Endothelial cell of umbilical vein (primary cell): Measurements from ENCODE around the gene FARP2. TPM values are rescaled to one million over a fixed set of nuclear protein-coding genes. Genes with fewer than 3 reads are reported as not detected.

Experiments used
- BruUV-seq: library from RNA; stranded (reverse); fragments of 400-500 nt; replicated peaks from 2 replicates; lab custom pipeline; 2021; lab: Mats Ljungman, UMichigan
- CTCF ChIA-PET: fragments of 300-600, 350-600 bp; sonication (Branson Sonifier 250); formaldehyde crosslinking; loops from one replicate; lab custom pipeline; 2021; ENCODE audit warnings: antibody characterized with exemption, inconsistent platforms; lab: Charles Lee
- POLR2A ChIA-PET: fragments of 300-600, 350-600 bp; sonication (Branson Sonifier 250); formaldehyde crosslinking; loops from one replicate; lab custom pipeline; 2021; ENCODE audit warnings: antibody characterized with exemption, inconsistent platforms; lab: Charles Lee
- DNase-seq: peaks from one replicate; pipeline ENCODE4 v3.0.0-alpha.2; 2011; ENCODE audit warnings: low read depth, low spot score
- FAIRE-seq: peaks from 2 replicates; lab custom pipeline; 2011; peaks lifted over from hg19 to GRCh38; lab: Jason Lieb, UNC
- H2AFZ ChIP-seq: 2 replicates; pipeline ENCODE4 v1.6.0; 2012; ENCODE audit warnings: low read depth, low read length, control low read depth, inconsistent platforms
- H3K27ac ChIP-seq: 2 replicates; pipeline ENCODE4 v1.5.1; 2011; ENCODE audit warnings: low read depth, mild to moderate bottlenecking, control low read depth, low read length, moderate library complexity; ENCODE audit not compliant: insufficient read depth
- H3K27me3 ChIP-seq, 2 experiments: 2 replicates each; pipeline versions ENCODE4 v1.6.0 to v1.6.1; 2011; ENCODE audit warnings: low read length in 2 of 2, mixed read lengths in 1 of 2; ENCODE audit not compliant: control insufficient read depth in 2 of 2, insufficient read depth in 2 of 2
- H3K36me3 ChIP-seq, 2 experiments: 2 replicates in 1 of 2; 3 replicates in 1 of 2; pipeline ENCODE4 v1.5.1; 2011; ENCODE audit warnings: low read length in 2 of 2, mild to moderate bottlenecking in 1 of 2, moderate library complexity in 1 of 2; ENCODE audit not compliant: control insufficient read depth in 2 of 2, insufficient read depth in 2 of 2; ENCODE audit errors: extremely low read depth in 1 of 2
- H3K4me1 ChIP-seq: 3 replicates; pipeline ENCODE4 v1.5.1; 2011; ENCODE audit warnings: mild to moderate bottlenecking, low read length; ENCODE audit not compliant: control insufficient read depth, insufficient read depth; ENCODE audit errors: extremely low read depth
- H3K4me2 ChIP-seq: 2 replicates; pipeline ENCODE4 v1.6.1; 2011; ENCODE audit warnings: low read length, control low read depth, mixed read lengths; ENCODE audit not compliant: insufficient read depth
- H3K4me3 ChIP-seq, 3 experiments: fragments of 200-600 bp in 1 of 3; sonication (generic), shearing (Covaris generic) in 1 of 3; replicated peaks in 1 of 3; 2 replicates each; pipeline ENCODE4 v1.5.1; 2011 to 2016; ENCODE audit warnings: control low read depth in 3 of 3, low read length in 3 of 3, mild to moderate bottlenecking in 2 of 3, inconsistent platforms in 1 of 3, low read depth in 1 of 3, moderate library complexity in 1 of 3; ENCODE audit not compliant: insufficient read depth in 1 of 3
- H3K79me2 ChIP-seq: 2 replicates; pipeline ENCODE4 v1.6.0; 2012; ENCODE audit warnings: low read length, inconsistent platforms; ENCODE audit not compliant: control insufficient read depth, insufficient read depth
- H3K9ac ChIP-seq: replicated peaks from 2 replicates; pipeline ENCODE3; 2011; ENCODE audit warnings: low read length, control low read depth; ENCODE audit not compliant: insufficient read depth; ENCODE audit errors: extremely low read depth
- H3K9me1 ChIP-seq: replicated peaks from 3 replicates; pipeline ENCODE4 v1.6.0; 2011; ENCODE audit warnings: mild to moderate bottlenecking, low read length; ENCODE audit not compliant: control insufficient read depth, insufficient read depth; ENCODE audit errors: extremely low read depth
- H3K9me3 ChIP-seq: replicated peaks from 2 replicates; pipeline ENCODE4 v1.5.1; 2012; ENCODE audit warnings: low read length, inconsistent platforms; ENCODE audit not compliant: control insufficient read depth, insufficient read depth
- H4K20me1 ChIP-seq: replicated peaks from 2 replicates; pipeline ENCODE3; 2011; ENCODE audit warnings: mild to moderate bottlenecking, low read length; ENCODE audit not compliant: control insufficient read depth, insufficient read depth; ENCODE audit errors: extremely low read depth
- CTCF ChIP-seq, 2 donors: IDR thresholded peaks; 1 replicate in 1 of 2; 2 replicates in 1 of 2; pipeline ENCODE4 v1.5.1; 2011; ENCODE audit warnings: low read length in 2 of 2, mild to moderate bottlenecking in 2 of 2, moderate library complexity in 2 of 2, control low read depth in 1 of 2, inconsistent platforms in 1 of 2, low read depth in 1 of 2; ENCODE audit not compliant: insufficient read depth in 1 of 2; ENCODE audit errors: extremely low read depth in 1 of 2
- EZH2 ChIP-seq: IDR thresholded peaks from 2 replicates; pipeline ENCODE4 v1.6.1; 2012; ENCODE audit warnings: borderline replicate concordance, low read depth, mild to moderate bottlenecking, moderate library complexity, low read length, inconsistent platforms; ENCODE audit not compliant: severe bottlenecking
- JUN ChIP-seq: IDR thresholded peaks from 2 replicates; pipeline ENCODE4 v1.6.1; 2011; ENCODE audit warnings: borderline replicate concordance, low read depth; ENCODE audit not compliant: insufficient read length, insufficient read depth
- MAX ChIP-seq: IDR thresholded peaks from 2 replicates; pipeline ENCODE4 v1.6.1; 2011; ENCODE audit not compliant: insufficient read depth, insufficient read length
- MYC ChIP-seq: IDR thresholded peaks from one replicate; pipeline ENCODE4 v1.6.1; 2011; ENCODE audit warnings: mild to moderate bottlenecking, low read depth, low read length
- POLR2A ChIP-seq: IDR thresholded peaks from 2 replicates; pipeline ENCODE4 v1.6.1; 2012; ENCODE audit warnings: low read depth, mild to moderate bottlenecking, control low read depth, low read length
- POLR2AphosphoS5 ChIP-seq: IDR thresholded peaks from 2 replicates; pipeline ENCODE4 v1.6.1; 2012; ENCODE audit warnings: low read depth, mild to moderate bottlenecking, control low read depth, low read length, moderate library complexity; ENCODE audit not compliant: insufficient read depth
- dilution Hi-C: fragments of 300-500 bp; cut with MboI; formaldehyde crosslinking; loops from one replicate; pipeline ENCODE4 v1.15.0; 2019; ENCODE audit warnings: low sequenced_read_pairs; ENCODE audit not compliant: extremely low pct_ligation_motif_present
- intact Hi-C: fragments of 100-400 bp; cut with micrococcal nuclease; formaldehyde crosslinking; loops from one replicate; pipeline ENCODE4 v1.10.0; 2022
- polyA plus RNA-seq, 4 experiments: library from polyadenylated mRNA; depleted of rRNA in 3 of 4; stranded (reverse) in 3 of 4; unstranded in 1 of 4; fragments of >200 nt; gene quantifications; 2 replicates each; pipeline versions ENCODE4 v1.2.1 to v1.2.3, GENCODE V29; 2011 to 2012; ENCODE audit warnings: missing spikeins in 1 of 4
- total RNA-seq: library from RNA; stranded (reverse); gene quantifications from 2 replicates; pipeline ENCODE4 v1.2.3, GENCODE V29; 2021

Gene FARP2
- total and polyA plus RNA-seq, 2 donors (not counting 3 experiments of a cell fraction or from before 2014, with no cell fraction given), result 15.3 to 45.3 TPM

- TF ChIP-seq EZH2 (no peak), POLR2A (no peak), CTCF (IDR thresholded peaks at IDR 0.05; ENCODE audit: extremely low read depth in 1 of 2, insufficient read depth in 1 of 2, low read depth in 1 of 2, low read length in 2 of 2) (no peak)
- CTCF ChIA-PET, result no interaction called here
- dilution Hi-C loops, result no loop called here
- Histone ChIP-seq H3K4me3 (no peak overlapping the region), H3K9me1 (no peaks in the 10 kb centered on the region), H3K79me2 (no peaks in the 10 kb centered on the region), H2AFZ (no peak overlapping the region), H3K27me3 (no peaks in the 10 kb centered on the region), H3K4me1 (no peaks in the 10 kb centered on the region), H3K9ac (no peak overlapping the region), H3K36me3 (no peaks in the 10 kb centered on the region), H3K9me3 (no peaks in the 10 kb centered on the region), H4K20me1 (no peaks in the 10 kb centered on the region), H3K4me2 (no peak overlapping the region), H3K27ac (no peak overlapping the region)
- POLR2A ChIA-PET, result no interaction called here
- BruUV-seq, result no TSS peak
- DNase-seq (no peak), FAIRE-seq (no peak)
- intact Hi-C loops, result loop anchor here (5.0 kb wide), 1 partner anchor 74 kb away; no protein-coding TSS in a partner anchor
These were observed 100.5 kb downstream of the FARP2 start for GRCh38 chr2:241456546-241456945.

GRCh38 chr2:241458687-241459086 lies 102.6 kb downstream of the FARP2 start:
- Histone ChIP-seq H3K4me1 (no peaks in the 10 kb centered on the region), H3K4me2 (no peak overlapping the region), H3K36me3 (no peaks in the 10 kb centered on the region), H4K20me1 (no peaks in the 10 kb centered on the region), H3K9me1 (no peaks in the 10 kb centered on the region), H3K4me3 (no peak overlapping the region), H2AFZ (no peak overlapping the region), H3K79me2 (no peaks in the 10 kb centered on the region), H3K9me3 (no peaks in the 10 kb centered on the region), H3K9ac (no peak overlapping the region), H3K27ac (no peak overlapping the region), H3K27me3 (no peaks in the 10 kb centered on the region)
- ChIA-PET POLR2A (no interaction called here), CTCF (no interaction called here)
- no peak for DNase-seq
- no TSS peak for BruUV-seq
- no peak for FAIRE-seq
- intact Hi-C loops (loop anchor here (5.0 kb wide), 1 partner anchor 76 kb away; no protein-coding TSS in a partner anchor), dilution Hi-C loops (no loop called here)
- TF ChIP-seq JUN, result no peak
- TF ChIP-seq MYC, result no peak
- no peak for TF ChIP-seq MAX
- no peak for TF ChIP-seq POLR2AphosphoS5
